GM21390 (cell line): Measurements from ENCODE around the gene GTF2H4.

Experiments used
- ATAC-seq: cut with Tn5 transposase; IDR thresholded peaks from one replicate; pipeline ENCODE4 v1.9.1; 2021; ENCODE audit not compliant: unreplicated experiment

Gene GTF2H4

DNA sequence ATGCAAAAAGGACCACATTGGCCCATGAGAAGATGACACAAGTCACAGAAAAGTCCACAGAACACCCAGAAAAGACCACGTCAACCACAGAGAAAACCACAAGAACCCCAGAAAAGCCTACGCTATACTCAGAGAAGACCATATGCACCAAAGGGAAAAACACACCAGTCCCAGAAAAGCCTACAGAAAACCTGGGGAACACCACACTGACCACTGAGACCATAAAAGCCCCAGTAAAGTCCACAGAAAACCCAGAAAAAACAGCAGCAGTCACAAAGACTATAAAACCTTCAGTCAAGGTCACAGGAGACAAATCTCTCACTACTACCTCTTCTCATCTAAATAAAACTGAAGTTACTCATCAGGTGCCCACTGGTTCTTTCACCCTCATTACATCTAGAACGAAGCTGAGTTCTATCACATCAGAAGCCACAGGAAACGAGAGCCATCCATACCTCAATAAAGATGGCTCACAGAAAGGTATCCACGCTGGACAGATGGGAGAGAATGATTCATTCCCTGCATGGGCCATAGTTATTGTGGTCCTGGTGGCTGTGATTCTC lies 44.0 kb downstream of the GTF2H4 start:
- no peak for ATAC-seq

DNA sequence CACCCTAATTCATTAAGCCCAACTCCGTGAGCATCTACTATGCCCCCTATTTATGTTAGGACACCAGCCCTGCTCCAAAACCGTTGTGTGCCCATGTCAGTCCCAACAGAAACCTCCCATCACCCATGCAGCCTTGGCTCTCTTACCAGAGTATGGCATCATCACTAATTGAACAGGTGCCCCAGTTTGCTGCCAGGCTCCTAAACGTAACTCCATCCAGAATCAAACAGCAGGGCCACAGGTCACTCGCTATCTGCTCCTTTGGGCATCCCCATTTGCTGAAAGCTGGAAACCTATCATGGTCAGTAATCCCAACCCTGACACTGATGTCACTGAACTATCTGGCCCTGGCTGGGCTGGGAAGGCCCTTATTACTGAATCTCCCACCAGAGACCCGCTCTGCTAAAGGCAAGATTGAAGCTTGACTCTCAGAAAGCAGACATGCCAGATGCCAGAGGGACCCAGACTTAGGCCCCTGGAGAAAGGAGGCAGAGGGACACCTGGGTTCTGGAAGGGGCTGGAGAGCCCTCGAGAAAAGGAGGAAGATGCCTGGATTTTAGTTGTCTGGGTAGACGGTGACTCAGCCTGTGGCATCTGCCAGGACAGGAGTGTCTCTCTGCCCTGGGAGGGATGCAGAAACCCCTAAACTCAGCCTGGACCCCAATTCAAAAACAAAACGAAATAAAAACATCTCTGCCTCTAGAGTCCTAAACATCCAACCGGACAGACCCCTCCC lies 46.8 kb downstream of the GTF2H4 start:
- ATAC-seq: no peak

DNA sequence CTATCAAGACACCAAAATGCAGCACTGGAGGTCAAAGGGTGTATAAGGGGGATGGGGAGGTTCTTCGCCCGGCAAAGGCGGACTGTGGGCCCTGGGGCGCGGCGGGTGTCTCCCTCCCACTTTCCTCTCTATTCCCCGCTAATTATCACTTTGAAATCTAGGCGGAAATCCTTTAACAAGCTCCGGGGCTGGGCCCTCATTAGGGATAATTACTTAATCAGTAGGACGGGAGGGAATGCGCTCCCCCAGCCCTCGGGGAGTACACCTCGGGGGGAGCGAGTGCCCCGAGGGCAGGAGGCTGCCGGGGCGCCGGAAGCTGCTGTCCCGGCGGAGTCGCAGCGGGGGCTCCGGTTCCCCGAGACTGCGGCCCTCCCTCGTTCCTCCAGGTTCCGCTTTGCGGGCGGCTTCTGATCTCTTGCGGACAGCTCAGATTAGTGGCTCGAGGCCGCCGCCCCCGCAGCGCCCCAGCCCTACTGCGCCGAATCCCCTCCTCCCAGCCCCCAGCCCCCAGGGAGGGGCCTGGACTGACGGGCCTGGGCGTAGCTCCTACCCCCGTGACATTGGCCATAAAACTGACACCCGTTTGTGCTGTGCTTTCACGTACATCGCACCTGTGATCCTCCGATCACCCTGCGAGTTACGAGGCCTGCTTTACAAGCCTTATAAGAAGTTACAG lies 47.5 kb downstream of the GTF2H4 start:
- peak; percentile 75 for ATAC-seq

DNA sequence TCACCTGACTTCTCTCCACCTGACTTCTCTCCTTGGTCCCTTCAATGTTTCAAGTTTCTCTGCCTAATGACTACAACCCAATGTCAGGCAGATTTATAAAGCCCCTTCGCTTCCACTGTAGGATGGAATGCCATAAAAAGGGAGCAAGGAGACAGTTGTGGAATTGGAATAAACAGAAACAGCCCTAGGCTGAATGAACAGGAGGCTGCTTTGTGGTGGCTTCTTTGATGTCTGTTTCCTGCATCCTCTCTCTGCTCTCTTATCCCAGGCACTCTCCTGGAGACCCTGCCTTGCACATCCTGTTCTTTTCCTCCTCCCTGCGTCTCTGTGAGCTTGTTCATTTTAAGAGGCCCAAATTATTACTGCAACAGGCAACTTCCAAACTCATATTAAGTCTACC lies 49.7 kb downstream of the GTF2H4 start:
- no peak for ATAC-seq

DNA sequence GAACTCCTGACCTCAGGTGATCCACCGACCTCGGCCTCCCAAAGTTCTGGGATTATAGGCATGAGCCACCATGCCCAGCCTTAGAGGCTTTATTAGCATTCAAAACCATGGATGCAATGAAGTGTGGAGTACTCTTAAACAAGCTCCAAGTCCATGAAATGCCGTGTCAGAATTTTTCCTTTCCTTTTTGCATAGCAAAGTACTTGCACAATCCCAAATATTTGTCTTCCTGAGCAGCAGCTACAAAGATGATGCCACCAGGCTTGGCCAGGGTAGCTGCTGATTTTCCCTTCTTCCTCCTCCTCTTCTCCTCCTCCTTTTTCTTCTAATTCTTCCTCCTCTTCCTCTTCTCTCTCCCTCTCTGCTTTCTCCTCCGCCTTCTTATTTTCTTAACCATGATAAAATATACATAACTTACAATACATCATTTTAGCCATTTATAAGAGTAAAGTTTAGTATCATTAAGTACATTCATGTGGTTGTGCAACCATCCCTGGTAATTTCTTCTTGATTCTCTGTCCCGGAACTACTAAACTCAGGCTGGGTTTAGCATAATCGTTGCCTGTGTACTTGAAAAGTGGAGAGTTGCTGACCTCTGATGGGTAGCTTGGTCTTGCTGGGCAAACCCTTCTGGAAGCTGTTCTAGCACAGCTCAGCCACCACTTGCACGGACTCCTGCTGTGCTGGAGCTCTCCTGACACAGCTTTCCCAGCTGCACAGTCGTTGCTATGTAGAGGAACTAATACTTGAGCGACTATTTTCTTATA lies 53.1 kb downstream of the GTF2H4 start:
- no peak for ATAC-seq

DNA sequence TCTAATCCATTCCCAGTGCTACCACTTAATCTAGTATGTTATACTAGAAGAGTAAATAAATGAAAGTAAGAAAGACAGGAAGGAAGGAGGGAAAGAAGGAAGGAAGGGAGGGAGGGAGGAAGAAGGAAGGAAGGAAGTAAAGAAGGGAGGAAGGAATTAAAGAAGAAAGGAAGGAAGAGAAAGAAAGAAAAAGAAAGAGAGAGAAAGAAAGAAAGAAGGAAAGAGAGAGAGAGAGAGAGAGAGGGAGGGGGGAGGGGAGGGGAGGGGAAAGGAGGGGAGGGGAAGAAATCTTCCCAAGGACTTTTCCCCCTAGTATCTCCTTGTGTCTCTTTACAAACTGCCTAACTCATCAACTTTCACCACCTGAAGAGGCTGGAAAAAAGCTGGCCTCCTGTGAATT lies 54.7 kb downstream of the GTF2H4 start:
- ATAC-seq: no peak

DNA sequence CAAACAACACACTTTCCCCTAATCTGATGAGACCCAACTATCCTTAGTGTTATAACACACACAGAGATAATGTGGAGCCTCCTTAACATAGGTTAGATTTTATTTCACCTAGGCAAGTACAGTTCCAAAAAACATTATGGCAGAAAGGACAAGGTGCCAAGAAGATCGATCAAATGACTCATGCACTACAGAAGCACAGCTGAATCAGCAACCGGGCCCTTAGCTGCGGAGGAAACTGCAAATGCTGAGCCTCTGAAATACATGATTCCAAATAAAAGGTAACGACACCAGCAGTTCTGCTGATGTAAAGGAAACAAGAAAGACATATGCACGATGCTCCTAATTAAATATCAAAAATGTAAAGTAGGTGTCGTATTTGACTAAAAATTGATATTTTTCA lies 55.6 kb downstream of the GTF2H4 start:
- no peak for ATAC-seq
